GM21423 (cell line): ENCODE results near the gene ZNF33A.
"Not testable (repeated sequence)": the region's sequence is repeated elsewhere in the genome, so short reads cannot be mapped to it uniquely, and the experiment has no call there.

ENCODE experiments used
- ATAC-seq: cut with Tn5 transposase; IDR thresholded peaks from one replicate; pipeline ENCODE4 v1.9.1; 2021; ENCODE audit warnings: mild to moderate bottlenecking, moderate library complexity; ENCODE audit not compliant: unreplicated experiment

ZNF33A gene

DNA sequence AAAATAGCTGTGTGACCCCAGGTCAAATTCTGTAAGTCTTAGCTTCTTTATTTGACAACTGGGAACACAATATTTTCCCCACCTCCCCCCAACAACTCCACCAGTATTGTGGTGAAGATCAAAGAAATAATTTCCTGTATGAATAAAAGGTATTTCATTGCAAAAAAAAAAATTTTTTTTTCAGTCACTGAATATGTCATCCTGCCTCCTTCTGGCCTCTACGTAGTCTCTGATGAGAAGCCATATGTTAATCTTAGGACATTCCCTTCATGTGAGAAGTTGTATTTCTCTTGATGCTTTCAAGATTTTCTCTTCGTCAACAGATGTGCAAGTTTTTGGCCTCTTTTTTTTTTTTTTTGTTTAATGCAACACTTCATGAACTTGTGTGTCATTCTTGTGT, 33.0 kb downstream of the ZNF33A start:
- no peak for ATAC-seq

DNA sequence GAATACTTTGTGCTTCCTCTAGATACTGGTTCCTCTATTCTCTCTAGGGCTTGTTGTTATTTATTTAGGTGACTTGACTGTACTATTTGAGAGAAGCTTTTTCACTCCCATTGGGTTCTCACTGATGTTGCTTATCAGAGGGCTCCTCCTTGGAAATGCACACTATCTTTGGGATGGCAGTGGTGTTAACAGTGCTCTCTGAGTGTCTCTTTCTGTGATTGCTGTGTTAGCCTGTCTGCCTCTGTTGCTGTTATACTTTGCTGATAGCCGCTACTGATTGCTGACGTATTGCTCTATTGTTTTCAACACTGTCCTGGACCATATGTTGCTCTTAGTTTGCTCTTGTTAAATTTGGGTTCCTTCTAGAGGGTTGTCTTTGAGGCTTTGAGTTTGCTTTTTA, 34.7 kb downstream of the ZNF33A start:
- ATAC-seq, result no peak

DNA sequence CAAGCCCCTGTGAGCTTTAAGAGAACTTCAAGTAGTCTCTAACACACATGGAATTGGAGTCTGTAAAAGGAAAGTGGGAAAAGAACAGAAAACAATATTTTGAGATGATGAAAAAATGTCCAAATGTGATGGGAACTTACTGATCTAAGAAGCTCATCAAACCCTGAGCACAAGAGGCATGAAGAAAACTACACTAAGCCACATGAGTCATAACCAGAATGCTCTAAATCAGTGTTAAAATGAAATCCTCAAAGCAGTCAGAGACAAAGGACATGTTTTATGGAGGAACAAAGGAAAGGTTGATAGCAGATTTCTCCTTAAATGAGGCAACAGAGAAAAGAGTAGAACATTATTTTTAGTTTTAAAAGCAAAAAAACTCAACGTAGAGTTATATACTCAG, 37.2 kb downstream of the ZNF33A start:
- ATAC-seq, result no peak

DNA sequence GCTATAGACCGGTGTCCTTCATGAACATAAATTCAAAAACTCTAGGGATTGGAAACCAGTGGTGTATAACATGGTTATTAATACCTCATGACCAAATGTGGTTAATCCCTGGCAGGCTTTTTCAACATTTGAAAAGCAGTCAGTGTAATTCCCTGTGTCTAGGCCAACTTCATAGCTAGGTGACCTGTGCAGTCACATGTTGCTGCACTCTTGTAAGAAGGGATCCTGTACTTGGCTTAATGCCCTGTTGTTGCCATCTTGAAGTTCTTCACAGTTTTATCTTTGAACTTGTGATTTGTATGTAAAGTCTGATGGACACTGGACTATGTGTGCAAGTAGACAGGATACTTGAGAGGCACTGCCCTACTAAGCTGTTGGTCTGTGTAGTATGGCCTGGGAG, 39.7 kb downstream of the ZNF33A start:
- ATAC-seq, result no peak

DNA sequence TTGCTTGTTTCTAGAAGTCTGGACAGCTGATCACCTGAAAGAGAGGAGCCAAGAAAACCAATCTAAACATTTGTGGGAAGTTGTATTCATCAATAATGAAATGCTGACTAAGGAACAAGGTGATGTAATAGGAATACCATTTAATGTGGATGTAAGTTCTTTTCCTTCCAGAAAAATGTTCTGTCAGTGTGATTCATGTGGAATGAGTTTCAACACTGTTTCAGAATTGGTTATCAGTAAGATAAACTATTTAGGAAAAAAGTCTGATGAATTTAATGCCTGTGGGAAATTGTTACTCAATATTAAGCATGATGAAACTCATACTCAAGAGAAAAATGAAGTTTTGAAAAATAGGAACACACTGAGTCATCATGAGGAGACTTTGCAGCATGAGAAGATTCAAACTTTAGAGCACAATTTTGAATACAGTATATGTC, 43.9 kb downstream of the ZNF33A start:
- ATAC-seq, result no peak

DNA sequence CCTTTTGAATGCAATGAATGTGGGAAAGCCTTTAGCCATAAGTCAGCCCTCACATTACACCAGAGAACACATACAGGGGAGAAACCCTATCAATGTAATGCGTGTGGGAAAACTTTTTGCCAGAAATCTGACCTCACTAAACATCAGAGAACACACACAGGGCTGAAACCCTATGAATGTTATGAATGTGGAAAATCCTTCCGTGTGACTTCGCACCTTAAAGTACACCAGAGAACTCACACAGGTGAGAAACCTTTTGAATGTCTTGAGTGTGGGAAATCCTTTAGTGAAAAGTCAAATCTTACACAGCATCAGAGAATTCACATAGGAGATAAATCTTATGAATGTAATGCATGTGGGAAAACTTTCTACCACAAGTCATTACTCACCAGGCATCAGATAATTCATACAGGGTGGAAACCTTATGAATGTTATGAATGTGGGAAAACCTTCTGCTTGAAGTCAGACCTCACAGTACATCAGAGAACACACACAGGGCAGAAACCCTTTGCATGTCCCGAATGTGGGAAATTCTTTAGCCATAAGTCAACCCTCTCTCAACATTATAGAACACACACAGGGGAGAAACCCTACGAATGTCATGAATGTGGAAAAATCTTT, 44.9 kb downstream of the ZNF33A start:
- ATAC-seq, result not testable (repeated sequence)

DNA sequence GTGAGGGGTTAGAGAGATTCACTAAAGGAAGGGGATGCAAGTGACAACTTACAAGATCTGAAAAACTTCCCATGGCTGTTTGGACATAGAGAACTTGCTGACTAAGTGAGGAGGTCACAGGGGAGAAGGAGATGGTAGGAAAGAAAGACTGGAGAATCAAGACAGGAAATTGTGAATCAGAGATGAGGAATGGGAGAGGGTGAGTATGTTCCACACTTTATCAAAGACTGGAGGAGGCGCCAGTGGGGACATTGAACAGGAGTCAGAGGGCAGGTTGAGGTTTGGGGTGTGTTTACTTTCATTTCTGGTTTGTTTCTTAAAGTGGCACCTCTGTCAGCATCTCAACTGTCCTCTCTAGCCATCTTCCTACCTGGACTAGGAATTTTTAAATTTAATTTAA, 59.2 kb downstream of the ZNF33A start:
- not testable (repeated sequence) for ATAC-seq

DNA sequence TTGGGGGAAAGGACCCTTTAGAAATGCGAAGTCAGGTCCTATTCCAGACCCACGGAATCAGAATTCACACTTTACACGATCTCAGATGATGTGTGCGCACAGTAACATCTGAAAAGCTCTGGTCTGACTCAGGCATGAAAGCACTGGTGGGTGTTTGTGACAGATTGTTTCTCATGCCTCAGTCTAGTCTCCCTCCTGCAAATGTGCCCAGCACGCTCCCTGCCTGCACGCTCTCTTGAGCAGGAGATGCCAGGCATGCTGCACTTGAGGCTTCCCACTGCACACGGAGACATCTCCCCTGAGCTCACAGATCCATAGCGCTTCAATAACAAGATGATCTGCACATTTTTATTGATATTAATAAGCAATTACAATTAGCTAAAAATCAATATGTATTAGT, 60.0 kb downstream of the ZNF33A start:
- ATAC-seq, result no peak

DNA sequence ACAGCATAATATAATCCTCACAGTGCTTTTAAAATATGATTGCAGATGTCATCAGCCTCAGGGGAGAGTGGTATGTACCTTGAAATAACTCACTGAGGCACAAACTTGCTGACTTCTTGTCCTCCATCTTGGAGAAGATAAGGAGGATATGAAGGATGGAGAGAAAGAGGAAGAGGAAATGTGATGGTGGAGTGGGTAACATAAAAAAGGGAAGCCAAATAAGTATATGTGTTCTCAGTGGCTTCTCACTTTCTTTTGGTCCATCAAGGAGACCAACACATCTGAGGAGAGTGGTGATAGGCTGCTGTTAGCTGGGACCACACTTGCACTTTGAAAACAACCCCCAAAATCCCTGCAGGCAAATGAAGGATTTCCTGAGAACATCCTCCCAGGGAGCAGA, 62.1 kb downstream of the ZNF33A start:
- ATAC-seq, result no peak

DNA sequence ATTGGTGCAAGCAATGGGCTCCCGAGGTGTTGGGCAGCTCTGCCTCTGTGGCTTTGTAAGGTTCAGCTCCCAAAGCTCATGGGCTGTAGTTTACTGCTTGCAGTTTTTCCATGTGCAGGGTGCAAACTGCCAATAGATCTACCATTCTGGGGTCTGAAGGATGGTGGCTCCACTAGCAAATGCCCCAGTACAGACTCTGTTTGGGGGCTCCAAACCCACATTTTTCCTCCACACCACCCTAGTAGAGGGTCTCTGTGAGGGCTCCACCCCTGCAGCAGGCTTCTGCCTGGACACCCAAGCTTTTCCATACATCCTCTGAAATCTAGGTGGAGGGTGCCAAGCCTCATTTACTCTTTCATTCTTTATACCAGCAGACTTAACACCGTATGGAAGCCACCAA, 66.2 kb downstream of the ZNF33A start:
- no peak for ATAC-seq

DNA sequence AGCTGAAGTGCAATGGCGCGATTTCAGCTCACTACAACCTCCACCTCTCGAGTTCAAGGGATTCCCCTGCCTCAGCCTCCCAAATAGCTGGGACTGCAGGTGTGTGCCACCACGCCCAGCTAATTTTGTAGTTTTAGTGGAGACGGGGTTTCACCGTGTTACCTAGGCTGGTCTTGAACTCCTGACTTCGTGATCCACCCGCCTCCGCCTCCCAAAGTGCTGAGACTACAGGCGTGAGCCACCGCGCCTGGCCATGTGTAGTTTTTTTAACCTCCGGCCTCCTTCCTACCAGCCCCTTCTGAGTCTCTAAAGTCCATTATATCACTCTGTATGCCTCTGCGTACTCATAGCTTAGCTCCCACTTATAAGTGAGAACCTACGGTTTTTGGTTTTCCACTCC, 82.8 kb downstream of the ZNF33A start:
- not testable (repeated sequence) for ATAC-seq

DNA sequence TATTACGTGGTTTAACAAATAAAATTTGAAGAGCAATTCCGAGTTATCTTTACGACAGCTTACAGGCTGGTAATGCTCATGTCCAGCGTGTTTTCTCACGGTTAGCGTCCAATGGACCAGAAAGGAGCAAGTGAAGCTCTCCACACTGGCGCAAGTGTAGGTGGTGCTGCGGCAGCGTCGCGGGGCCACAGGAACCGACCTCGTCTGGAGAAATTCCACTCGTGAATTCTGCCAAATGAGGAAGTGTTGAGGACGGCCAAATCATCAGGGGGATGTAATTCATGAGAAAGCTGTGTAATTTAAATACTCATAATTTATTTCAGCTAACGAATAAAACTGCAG, 83.3 kb downstream of the ZNF33A start:
- ATAC-seq, result peak; percentile 17

DNA sequence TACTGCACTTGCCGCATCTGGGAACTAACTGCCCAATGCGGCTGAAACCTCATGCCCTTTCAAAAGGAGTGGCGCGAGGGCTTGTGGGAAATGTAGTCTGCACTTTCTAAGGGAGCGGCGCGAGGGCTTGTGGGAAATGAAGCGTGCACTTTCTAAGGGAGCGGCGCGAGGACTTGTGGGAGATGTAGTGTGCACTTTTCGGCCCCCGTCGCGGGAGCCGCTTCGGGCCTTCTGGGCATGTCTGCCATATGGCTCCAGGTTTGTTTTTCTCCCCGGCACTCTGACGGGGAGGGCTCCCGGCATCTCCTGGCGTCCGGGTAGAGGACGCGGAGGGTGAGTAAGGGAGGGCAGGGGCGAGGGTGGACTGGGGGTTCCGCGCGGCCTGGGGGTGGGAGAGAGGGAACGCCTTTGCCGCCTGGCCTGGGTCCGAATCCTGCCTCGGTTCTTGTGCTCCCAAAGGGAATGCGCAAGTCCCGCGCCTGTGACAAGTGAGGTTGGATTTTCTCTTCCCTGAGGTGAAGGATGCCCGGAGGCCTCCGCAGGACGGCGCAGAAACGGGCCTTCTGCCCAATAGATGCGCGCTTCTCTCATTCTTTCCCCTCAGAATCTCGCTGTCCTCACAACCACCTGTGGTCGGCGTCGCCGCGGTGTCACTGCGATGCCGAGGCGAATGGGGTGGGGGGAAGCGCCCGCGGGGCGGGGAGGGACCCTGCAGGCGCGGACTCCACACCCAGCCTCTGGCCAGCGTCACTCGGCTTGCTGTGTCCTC, 83.9 kb downstream of the ZNF33A start, which contains the start of gene ZNF37A:
TSS of gene ZNF37A (plus strand) at position 180 of the 769 bp plus-strand sequence. CDS start 2,281 bp downstream, outside the sequence.
- peak; percentile 97 for ATAC-seq

DNA sequence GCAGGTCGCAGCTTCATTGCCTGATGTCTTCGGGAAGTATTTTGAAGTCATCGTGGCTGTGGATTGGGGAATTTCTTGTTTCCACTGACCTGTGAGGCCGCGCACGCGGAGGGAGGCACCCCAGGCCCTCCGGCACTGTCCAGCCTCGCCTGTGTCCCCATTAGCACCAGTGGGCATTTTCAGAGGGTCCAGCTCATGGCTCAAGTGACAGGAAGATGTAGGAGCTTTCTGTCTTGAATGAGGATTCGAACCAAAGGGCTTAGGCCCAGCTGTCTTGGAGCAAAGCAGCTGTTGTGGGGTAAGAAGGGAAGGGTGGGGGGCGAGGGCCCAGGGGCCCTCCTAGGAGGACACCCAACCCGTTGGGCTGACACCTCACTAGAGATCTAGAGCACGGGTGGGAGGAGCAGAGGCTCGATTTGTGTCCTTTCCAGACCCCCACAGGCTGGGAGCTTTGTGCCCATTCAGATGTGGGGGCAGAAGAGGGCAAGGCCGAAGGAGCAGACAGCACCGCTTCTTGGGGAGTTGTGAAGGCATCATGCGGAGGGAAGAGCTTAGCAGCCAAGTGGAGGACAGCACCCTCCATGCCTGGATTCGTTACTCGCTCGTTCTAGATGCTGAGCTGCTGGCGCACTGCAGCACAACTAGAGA, 84.6 kb downstream of the ZNF33A start:
- ATAC-seq, result no peak

DNA sequence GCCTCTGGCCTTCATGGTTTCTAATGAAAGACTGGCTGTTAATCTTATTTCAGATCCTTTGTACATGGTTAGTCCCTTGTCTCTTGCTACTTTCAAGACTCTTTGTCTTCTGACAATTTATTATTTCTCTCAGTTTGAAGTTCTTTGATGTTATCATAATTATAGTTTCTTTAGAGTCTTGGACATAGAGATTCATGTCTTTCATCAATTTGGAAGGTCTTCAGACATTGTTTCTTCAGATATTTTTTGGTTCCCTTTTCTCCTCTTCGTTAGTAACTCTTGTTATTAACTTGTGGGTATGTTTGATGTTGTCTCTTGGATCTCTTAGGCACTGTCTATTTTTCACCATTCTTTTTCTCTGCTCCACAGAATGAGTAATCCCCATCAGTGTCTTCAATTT, 92.4 kb downstream of the ZNF33A start:
- ATAC-seq, result no peak

DNA sequence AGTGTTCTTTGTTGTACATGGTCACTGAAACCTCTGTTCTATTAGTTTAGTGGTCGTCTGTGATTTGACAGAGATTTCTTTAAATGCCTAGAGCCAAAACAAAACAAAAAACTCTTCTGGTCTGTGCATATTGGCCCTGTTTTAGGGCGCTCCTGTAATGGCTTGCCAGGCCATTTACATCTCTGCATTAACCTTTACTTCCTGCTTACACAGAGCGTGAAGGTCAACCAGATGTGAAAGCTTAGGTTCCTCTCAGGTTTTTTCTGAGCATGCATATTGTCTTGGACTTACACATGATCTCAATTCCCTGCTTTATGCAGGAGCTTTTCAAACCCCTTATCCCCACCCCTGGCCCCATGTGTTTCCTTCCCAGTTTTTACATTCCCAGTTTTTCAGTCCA, 93.3 kb downstream of the ZNF33A start:
- no peak for ATAC-seq

DNA sequence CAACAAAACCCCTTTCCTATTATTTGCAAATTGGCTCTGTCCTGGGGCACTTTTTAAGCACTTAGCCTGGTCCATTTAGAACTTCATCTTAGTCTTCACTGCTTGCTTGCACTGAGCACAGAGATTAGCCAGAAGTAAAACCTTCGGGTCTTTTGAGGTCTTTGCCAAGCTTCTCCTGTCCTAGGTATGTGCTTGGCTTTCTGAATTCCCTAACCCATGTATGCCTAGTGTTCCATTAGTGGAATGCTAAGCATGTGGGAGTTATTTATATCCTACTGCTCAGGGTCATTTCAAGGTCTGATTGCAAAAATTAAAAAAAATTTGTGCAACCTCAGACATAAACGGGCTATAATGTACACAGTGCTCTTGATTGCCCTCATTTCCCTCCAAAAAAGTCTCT, 101.7 kb downstream of the ZNF33A start:
- ATAC-seq, result no peak
